CD4-positive, alpha-beta T cell treated with Interleukin-17A for 1 hour (primary cell): ENCODE data around the gene STX16.
"Not testable (repeated sequence)": the region's sequence is repeated elsewhere in the genome, so short reads cannot be mapped to it uniquely, and the experiment has no call there.

ENCODE experiments used
- DNase-seq: peaks from one replicate; pipeline ENCODE4 v3.0.0-alpha.2; 2020

Gene STX16

GRCh38 chr20:58637466-58638213 lies 13.4 kb upstream of the STX16 start:
- DNase-seq, result no peak

- DNase-seq, result no peak
Measured at GRCh38 chr20:58638467-58639181, 12.5 kb upstream of the STX16 start.

GRCh38 chr20:58639182-58640146 lies 11.6 kb upstream of the STX16 start:
- no peak for DNase-seq

GRCh38 chr20:58640446-58640845 lies 10.6 kb upstream of the STX16 start:
- no peak for DNase-seq

- no peak for DNase-seq
Measured at GRCh38 chr20:58642441-58642840, 8.6 kb upstream of the STX16 start.

GRCh38 chr20:58642896-58643295 lies 8.2 kb upstream of the STX16 start:
- not testable (repeated sequence) for DNase-seq

GRCh38 chr20:58645412-58645968 lies 5.6 kb upstream of the STX16 start:
- no peak for DNase-seq

GRCh38 chr20:58646257-58646656 lies 4.8 kb upstream of the STX16 start:
- no peak for DNase-seq

GRCh38 chr20:58646703-58647102 lies 4.4 kb upstream of the STX16 start:
- DNase-seq, result no peak

GRCh38 chr20:58647162-58647795 lies 3.8 kb upstream of the STX16 start:
- DNase-seq, result peak; percentile 35

GRCh38 chr20:58647796-58648501 lies 3.1 kb upstream of the STX16 start:
- DNase-seq, result no peak

- not testable (repeated sequence) for DNase-seq
Measured at GRCh38 chr20:58648502-58648825, 2.6 kb upstream of the STX16 start.

GRCh38 chr20:58649288-58650180 lies 1.5 kb upstream of the STX16 start:
- DNase-seq, result peak; percentile 37

GRCh38 chr20:58650181-58650775 lies 805 bp upstream of the STX16 start:
- peak; percentile 43 for DNase-seq

- no peak for DNase-seq
Measured at GRCh38 chr20:58651559-58651945, 469 bp downstream of the STX16 start.

GRCh38 chr20:58651946-58652605 lies 993 bp downstream of the STX16 start:
- DNase-seq, result peak; percentile 89

GRCh38 chr20:58652606-58653294 lies 1.7 kb downstream of the STX16 start:
- DNase-seq, result peak; percentile 42

- no peak for DNase-seq
Measured at GRCh38 chr20:58654337-58654736, 3.3 kb downstream of the STX16 start.
